Mesothelial cell of epicardium (in vitro differentiated cells): ENCODE results near the gene FBXW12. TPM values are rescaled to one million over a fixed set of nuclear protein-coding genes. Genes with fewer than 3 reads are reported as not detected.
"Not testable (repeated sequence)": the region's sequence is repeated elsewhere in the genome, so short reads cannot be mapped to it uniquely, and the experiment has no call there.

ENCODE experiments used
- DNase-seq, 2 experiments: peaks; one replicate each; pipeline ENCODE4 v3.0.0; 2021; ENCODE audit warnings: low spot score in 2 of 2; ENCODE audit not compliant: unreplicated experiment in 2 of 2
- H3K27ac Mint-ChIP-seq: 2 replicates; pipeline ENCODE4 v1.8.0; 2021; ENCODE audit warnings: mixed read lengths
- H3K27me3 Mint-ChIP-seq: 2 replicates; pipeline ENCODE4 v1.8.0; 2021; ENCODE audit warnings: low read depth, mixed read lengths
- H3K36me3 Mint-ChIP-seq: 2 replicates; pipeline ENCODE4 v1.8.0; 2021; ENCODE audit warnings: mixed read lengths
- H3K4me1 Mint-ChIP-seq: 2 replicates; pipeline ENCODE4 v1.8.0; 2021; ENCODE audit warnings: mixed read lengths
- H3K4me3 Mint-ChIP-seq: 2 replicates; pipeline ENCODE4 v1.8.0; 2021; ENCODE audit warnings: mild to moderate bottlenecking, moderate library complexity, mixed read lengths
- H3K9me3 Mint-ChIP-seq: 2 replicates; pipeline ENCODE4 v1.8.0; 2021; ENCODE audit warnings: mixed read lengths
- CTCF ChIP-seq: fragments of 200-600 bp; sonication (generic); IDR thresholded peaks from one replicate; pipeline ENCODE4 v1.5.0; 2021; ENCODE audit warnings: antibody characterized with exemption; ENCODE audit not compliant: unreplicated experiment
- total RNA-seq: library from RNA; stranded (reverse); gene quantifications from 3 replicates; pipeline ENCODE4 v1.2.1, GENCODE V29; 2021

The FBXW12 gene
- total RNA-seq = 0.47 to 0.66 TPM (median 0.51 TPM) in 3 replicates

- H3K27ac Mint-ChIP-seq = no peak within 1 kb of the TSS
- no peak within 1 kb of the TSS for H3K4me3 Mint-ChIP-seq
- no peak for DNase-seq
- peaks cover 9% of the 10 kb centered on the region for H3K4me1 Mint-ChIP-seq
- no peaks in the 10 kb centered on the region for H3K36me3 Mint-ChIP-seq
- H3K9me3 Mint-ChIP-seq = no peaks in the 10 kb centered on the region
- no peaks in the 10 kb centered on the region for H3K27me3 Mint-ChIP-seq
- TF ChIP-seq CTCF = no peak
Measured at GRCh38 chr3:48371651-48372376, at the start of gene FBXW12. TSS of gene FBXW12 (plus strand) at chr3:48372219. CDS start at chr3:48372768, 549 bp downstream.

GRCh38 chr3:48331706-48332435 lies 40.1 kb upstream of the FBXW12 start:
- H3K4me3 Mint-ChIP-seq, H3K27ac Mint-ChIP-seq, H3K36me3 Mint-ChIP-seq, DNase-seq, H3K9me3 Mint-ChIP-seq, H3K4me1 Mint-ChIP-seq: not testable (repeated sequence)
- peaks cover 11% of the 10 kb centered on the region for H3K27me3 Mint-ChIP-seq

GRCh38 chr3:48333346-48334245 lies 38.4 kb upstream of the FBXW12 start, which contains the start of gene SPINK8:
TSS of gene SPINK8 (minus strand) at chr3:48333661. CDS start at chr3:48328341, 5,320 bp downstream.
- DNase-seq, H3K4me1 Mint-ChIP-seq, H3K27ac Mint-ChIP-seq, H3K4me3 Mint-ChIP-seq, H3K9me3 Mint-ChIP-seq, H3K36me3 Mint-ChIP-seq: not testable (repeated sequence)
- peaks cover 11% of the 10 kb centered on the region for H3K27me3 Mint-ChIP-seq

GRCh38 chr3:48334605-48335004 lies 37.4 kb upstream of the FBXW12 start:
- Mint-ChIP-seq H3K4me3 (no peak overlapping the region), H3K9me3 (no peaks in the 10 kb centered on the region), H3K36me3 (no peaks in the 10 kb centered on the region), H3K4me1 (no peaks in the 10 kb centered on the region), H3K27ac (no peak overlapping the region), H3K27me3 (peaks cover 11% of the 10 kb centered on the region)
- DNase-seq = no peak
- TF ChIP-seq CTCF = no peak

- not testable (repeated sequence) for H3K4me1 Mint-ChIP-seq, H3K9me3 Mint-ChIP-seq, H3K36me3 Mint-ChIP-seq, DNase-seq, H3K27ac Mint-ChIP-seq, H3K4me3 Mint-ChIP-seq
- H3K27me3 Mint-ChIP-seq = peaks cover 11% of the 10 kb centered on the region
Measured at GRCh38 chr3:48335286-48335685, 36.7 kb upstream of the FBXW12 start.

- H3K27me3 Mint-ChIP-seq = peaks cover 11% of the 10 kb centered on the region
- not testable (repeated sequence) for DNase-seq, H3K36me3 Mint-ChIP-seq, H3K27ac Mint-ChIP-seq, H3K4me1 Mint-ChIP-seq, H3K4me3 Mint-ChIP-seq, H3K9me3 Mint-ChIP-seq
Measured at GRCh38 chr3:48337536-48337935, 34.5 kb upstream of the FBXW12 start.

- no peaks in the 10 kb centered on the region for H3K36me3 Mint-ChIP-seq
- TF ChIP-seq CTCF = no peak
- H3K9me3 Mint-ChIP-seq = no peaks in the 10 kb centered on the region
- H3K4me3 Mint-ChIP-seq = no peak overlapping the region
- no peak overlapping the region for H3K27ac Mint-ChIP-seq
- H3K4me1 Mint-ChIP-seq = no peaks in the 10 kb centered on the region
- H3K27me3 Mint-ChIP-seq = peaks cover 11% of the 10 kb centered on the region
- no peak for DNase-seq
Measured at GRCh38 chr3:48338635-48339034, 33.4 kb upstream of the FBXW12 start.
